ENCODE data around the gene ELMOD3.
"Not testable (repeated sequence)": the region's sequence is repeated elsewhere in the genome, so short reads cannot be mapped to it uniquely, and the experiment has no call there.

The ELMOD3 gene

GRCh38 chr2:85319796-85320195 lies 34.8 kb upstream of the ELMOD3 start:
- no peak overlapping the region for H3K4me2 ChIP-seq (ENCODE audit: low read depth, low read length)
- no peaks in the 10 kb centered on the region for H3K27me3 ChIP-seq (replicated peaks; ENCODE audit: insufficient read depth, low read length)
- peaks cover 5% of the 10 kb centered on the region for H4K20me1 ChIP-seq (ENCODE audit: insufficient read depth, low read length)
- no peak for DNase-seq
- H3K9me2 ChIP-seq (replicated peaks; ENCODE audit: insufficient read depth, low read length) = no peaks in the 10 kb centered on the region
- H3K79me2 ChIP-seq (ENCODE audit: low read length) = peaks cover 70% of the 10 kb centered on the region
- no peak overlapping the region for H3K4me3 ChIP-seq (ENCODE audit: low read length)
- peaks cover 19% of the 10 kb centered on the region; the same call in 1 of the 2 replicates for H3K36me3 ChIP-seq (replicated peaks; ENCODE audit: insufficient read depth, low read length)
- H3K27ac ChIP-seq (ENCODE audit: low read length) = no peak overlapping the region
- TF ChIP-seq EZH2phosphoT487 (IDR thresholded peaks at IDR 0.05; ENCODE audit: low read length) = no peak
- no peak for TF ChIP-seq CTCF (IDR thresholded peaks at IDR 0.05; ENCODE audit: low read length)
- no peak for TF ChIP-seq EZH2 (optimal IDR thresholded peaks at IDR 0.05; ENCODE audit: low read depth, low read length)
- 0 out of 2 replicates have a peak, but pooled peaks cover 6% of the 10 kb centered on the region for H3K4me1 ChIP-seq (ENCODE audit: low read length)
- no peak overlapping the region for H3K9ac ChIP-seq (ENCODE audit: low read length)
- H3F3A ChIP-seq (ENCODE audit: insufficient read depth, low read length) = peaks cover 2% of the 10 kb centered on the region; the same call in 1 of the 2 replicates
- no peaks in the 10 kb centered on the region for H3K9me3 ChIP-seq (replicated peaks; ENCODE audit: insufficient read depth, low read length)
- no peak overlapping the region for H2AFZ ChIP-seq (ENCODE audit: low read length)

GRCh38 chr2:85323351-85323987 lies 31.1 kb upstream of the ELMOD3 start:
- Histone ChIP-seq H3K4me3 (ENCODE audit: low read length) (no peak overlapping the region), H3K9me2 (replicated peaks; ENCODE audit: insufficient read depth, low read length) (no peaks in the 10 kb centered on the region), H3K36me3 (replicated peaks; ENCODE audit: insufficient read depth, low read length) (peaks cover 19% of the 10 kb centered on the region; the same call in 1 of the 2 replicates), H2AFZ (ENCODE audit: low read length) (no peak overlapping the region), H3K9ac (ENCODE audit: low read length) (no peak overlapping the region), H3K79me2 (ENCODE audit: low read length) (peaks cover 93% of the 10 kb centered on the region), H3K27ac (ENCODE audit: low read length) (no peak overlapping the region), H4K20me1 (ENCODE audit: insufficient read depth, low read length) (peaks cover 20% of the 10 kb centered on the region), H3K4me2 (ENCODE audit: low read depth, low read length) (no peak overlapping the region), H3K4me1 (ENCODE audit: low read length) (peaks cover 16% of the 10 kb centered on the region), H3F3A (ENCODE audit: insufficient read depth, low read length) (peaks cover 20% of the 10 kb centered on the region), H3K27me3 (replicated peaks; ENCODE audit: insufficient read depth, low read length) (no peaks in the 10 kb centered on the region), H3K9me3 (replicated peaks; ENCODE audit: insufficient read depth, low read length) (no peaks in the 10 kb centered on the region)
- no peak for DNase-seq
- no peak for TF ChIP-seq EZH2 (optimal IDR thresholded peaks at IDR 0.05; ENCODE audit: low read depth, low read length)

GRCh38 chr2:85323988-85324367 lies 30.6 kb upstream of the ELMOD3 start:
- not testable (repeated sequence) for H2AFZ ChIP-seq (ENCODE audit: low read length); H3K9me3 ChIP-seq (replicated peaks; ENCODE audit: insufficient read depth, low read length); H3K9ac ChIP-seq (ENCODE audit: low read length); H3K4me3 ChIP-seq (ENCODE audit: low read length); DNase-seq; H3K4me2 ChIP-seq (ENCODE audit: low read depth, low read length); H3K27me3 ChIP-seq (replicated peaks; ENCODE audit: insufficient read depth, low read length); H3K9me2 ChIP-seq (replicated peaks; ENCODE audit: insufficient read depth, low read length); H3K27ac ChIP-seq (ENCODE audit: low read length)
- H3K4me1 ChIP-seq (ENCODE audit: low read length) = peaks cover 16% of the 10 kb centered on the region
- 0 out of 2 replicates have a peak, but pooled peaks cover 19% of the 10 kb centered on the region for H3K36me3 ChIP-seq (replicated peaks; ENCODE audit: insufficient read depth, low read length)
- H3F3A ChIP-seq (ENCODE audit: insufficient read depth, low read length) = peaks cover 20% of the 10 kb centered on the region
- H3K79me2 ChIP-seq (ENCODE audit: low read length) = peaks cover 88% of the 10 kb centered on the region
- H4K20me1 ChIP-seq (ENCODE audit: insufficient read depth, low read length) = peaks cover 20% of the 10 kb centered on the region

GRCh38 chr2:85324639-85325465 lies 29.7 kb upstream of the ELMOD3 start:
- Histone ChIP-seq H4K20me1 (ENCODE audit: insufficient read depth, low read length) (peaks cover 17% of the 10 kb centered on the region), H2AFZ (ENCODE audit: low read length) (no peak overlapping the region), H3K36me3 (replicated peaks; ENCODE audit: insufficient read depth, low read length) (0 out of 2 replicates have a peak, but pooled peaks cover 19% of the 10 kb centered on the region), H3K9me2 (replicated peaks; ENCODE audit: insufficient read depth, low read length) (no peaks in the 10 kb centered on the region), H3K79me2 (ENCODE audit: low read length) (peaks cover 80% of the 10 kb centered on the region), H3K4me2 (ENCODE audit: low read depth, low read length) (peak overlapping the region; percentile 93), H3K4me3 (ENCODE audit: low read length) (peak overlapping the region; percentile 98), H3K4me1 (ENCODE audit: low read length) (peaks cover 16% of the 10 kb centered on the region), H3F3A (ENCODE audit: insufficient read depth, low read length) (peaks cover 18% of the 10 kb centered on the region; the same call in 1 of the 2 replicates), H3K27ac (ENCODE audit: low read length) (no peak overlapping the region), H3K9me3 (replicated peaks; ENCODE audit: insufficient read depth, low read length) (no peaks in the 10 kb centered on the region), H3K27me3 (replicated peaks; ENCODE audit: insufficient read depth, low read length) (no peaks in the 10 kb centered on the region), H3K9ac (ENCODE audit: low read length) (peak overlapping the region; percentile 98; the same call in 1 of the 2 replicates)
- no peak for DNase-seq
- TF ChIP-seq CTCF (IDR thresholded peaks at IDR 0.05; ENCODE audit: low read length) = no peak
- no peak for TF ChIP-seq EZH2phosphoT487 (IDR thresholded peaks at IDR 0.05; ENCODE audit: low read length)
- TF ChIP-seq EZH2 (optimal IDR thresholded peaks at IDR 0.05; ENCODE audit: low read depth, low read length) = no peak
